K562 (cell line): ENCODE measurements around the gene ERICH2. TPM values are rescaled to one million over a fixed set of nuclear protein-coding genes. Genes with fewer than 3 reads are reported as not detected.

Experiments
- CHCHD3 ChIP-seq: fragments of 250-450 bp; sonication (Bioruptor Pico); IDR thresholded peaks from 2 replicates; pipeline ENCODE4 v2.1.2; 2022; ENCODE audit warnings: mild to moderate bottlenecking
- EP400 ChIP-seq: fragments of 450-650 bp; IDR thresholded peaks from 2 replicates; pipeline ENCODE4 v1.6.1; 2017; ENCODE audit warnings: antibody characterized with exemption, mild to moderate bottlenecking, moderate library complexity
- FOXK2 ChIP-seq, 2 experiments: fragments of 450-650 bp; IDR thresholded peaks in 1 of 2; conservative IDR thresholded peaks in 1 of 2; 2 replicates each; pipeline ENCODE4 v1.6.1; 2016; ENCODE audit warnings: low read depth in 2 of 2, mild to moderate bottlenecking in 1 of 2
- FOXP1 ChIP-seq: sonication (generic); formaldehyde crosslinking; IDR thresholded peaks from 2 replicates; pipeline ENCODE4 v1.8.0; 2022; ENCODE audit warnings: mild to moderate bottlenecking, missing genetic modification reagents
- ILK ChIP-seq: fragments of 450-650 bp; IDR thresholded peaks from 2 replicates; pipeline ENCODE4 v1.6.1; 2016; ENCODE audit warnings: missing genetic modification characterization, low read depth, mild to moderate bottlenecking, missing compliant biosample characterization, moderate library complexity, borderline replicate concordance
- MEF2D ChIP-seq: conservative IDR thresholded peaks from 2 replicates; pipeline ENCODE4 v1.6.1; 2016; ENCODE audit warnings: low read depth, missing genetic modification characterization, missing compliant biosample characterization
- RHOXF2B ChIP-seq: fragments of 250-450 bp; sonication (Bioruptor Pico); conservative IDR thresholded peaks from 2 replicates; pipeline ENCODE4 v1.5.1; 2021
- SUPT5H ChIP-seq: fragments of 450-650 bp; IDR thresholded peaks from 2 replicates; pipeline ENCODE4 v1.6.1; 2016
- TRIM24 ChIP-seq, 2 experiments: fragments of 450-650 bp; IDR thresholded peaks; 2 replicates each; pipeline ENCODE4 v1.6.1; 2016
- ZFP1 ChIP-seq: fragments of 450-650 bp; formaldehyde crosslinking; IDR thresholded peaks from 2 replicates; pipeline ENCODE4 v1.4.0; 2020; ENCODE audit warnings: mild to moderate bottlenecking, mixed read lengths
- ZNF124 ChIP-seq: sonication (generic); formaldehyde crosslinking; IDR thresholded peaks from 2 replicates; pipeline ENCODE4 v1.8.1; 2022; ENCODE audit warnings: missing genetic modification reagents
- ZNF224 ChIP-seq: sonication (generic); formaldehyde crosslinking; IDR thresholded peaks from 2 replicates; pipeline ENCODE4 v1.8.0; 2022; ENCODE audit warnings: mild to moderate bottlenecking, missing genetic modification reagents
- ZNF644 ChIP-seq: fragments of 200-800 bp; sonication (Bioruptor generic); IDR thresholded peaks from 2 replicates; pipeline ENCODE4 v1.6.1; 2016; ENCODE audit warnings: low read depth, missing genetic modification characterization, missing compliant biosample characterization
- ZNF785 ChIP-seq: fragments of 250-450 bp; sonication (Bioruptor Pico); IDR thresholded peaks from 2 replicates; pipeline ENCODE4 v1.4.0; 2020; ENCODE audit warnings: mild to moderate bottlenecking
- polyA plus RNA-seq, 8 experiments: library from polyadenylated mRNA; depleted of rRNA in 4 of 8; stranded (reverse) in 5 of 8; unstranded in 3 of 8; fragments of >200 nt; fragmentation: Nextera tagmentation in 2 of 8; fragmentation: Illumina TruSeq in 1 of 8; extraction: Ambion mirVana in 2 of 8; extraction: Trizol in 1 of 8; gene quantifications; 2 replicates each; pipeline versions ENCODE4 v1.2.1 to v1.2.3, GENCODE V29; 2011 to 2014; ENCODE audit warnings: inconsistent platforms in 1 of 8, missing spikeins in 1 of 8
- total RNA-seq, 7 experiments: library from RNA; depleted of rRNA in 6 of 7; stranded (reverse); fragments of >200 nt in 6 of 7; fragmentation: Illumina TruSeq in 2 of 7; extraction: Trizol in 2 of 7; gene quantifications; 2 replicates each; pipeline versions ENCODE4 v1.2.1 to v1.2.3, GENCODE V29; 2011 to 2021; ENCODE audit warnings: low replicate concordance in 1 of 7
- TF ChIP-seq, protein P1 (sequence below), 2 experiments: fragments of 200-800 bp in 1 of 2; sonication (Bioruptor generic) in 1 of 2; sonication (generic) in 1 of 2; formaldehyde crosslinking in 1 of 2; IDR thresholded peaks in 1 of 2; conservative IDR thresholded peaks in 1 of 2; 2 replicates each; pipeline versions ENCODE4 v1.5.0 to v1.6.1; 2016 to 2020; ENCODE audit warnings: missing compliant biosample characterization in 1 of 2, missing genetic modification characterization in 1 of 2, missing genetic modification reagents in 1 of 2
- TF ChIP-seq, protein P2 (sequence below): fragments of 450-650 bp; IDR thresholded peaks from 2 replicates; pipeline ENCODE4 v1.6.1; 2016; ENCODE audit warnings: mild to moderate bottlenecking, moderate library complexity

ERICH2 gene
- total and polyA plus RNA-seq, 9 of the 15 experiments (the other 6 are each of a cell fraction or from before 2014, with no cell fraction given) = 0.85 to 2.4 (median 1.6) TPM

DNA sequence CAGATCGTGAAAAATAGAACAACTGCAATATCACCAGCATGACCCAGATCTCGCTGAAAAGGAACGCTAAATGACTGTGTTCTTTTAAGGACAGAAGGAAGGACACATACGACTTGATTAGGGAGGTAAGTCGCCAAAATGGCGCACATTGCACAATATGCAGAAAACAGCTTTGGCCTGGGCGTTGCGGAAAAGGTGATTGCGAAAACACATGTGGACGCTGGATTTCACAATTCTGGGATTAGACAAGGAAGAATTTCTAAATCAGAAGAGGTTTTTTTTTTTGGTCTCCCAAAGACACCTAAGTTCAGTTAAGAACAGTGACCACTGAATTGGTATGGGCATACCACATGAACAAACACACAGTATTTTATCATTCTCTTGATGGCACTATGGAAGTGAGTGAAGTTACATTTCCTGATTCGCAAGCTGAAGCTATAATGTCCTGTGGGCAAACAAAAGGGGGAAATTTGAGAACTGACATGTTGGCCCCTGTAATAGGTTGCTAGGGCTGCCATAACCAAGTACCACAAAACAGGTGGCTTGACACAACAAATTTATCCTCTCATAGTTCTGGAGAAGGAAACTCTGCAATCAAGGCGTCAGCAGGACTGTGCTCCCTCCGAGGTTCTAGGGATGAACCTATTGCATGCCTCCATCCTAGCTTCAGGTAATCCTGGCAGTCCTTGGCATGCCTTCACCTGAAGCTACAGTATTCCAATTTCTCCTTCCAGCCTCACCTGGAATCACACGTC, 25.8 kb upstream of the ERICH2 start (continued):
- TF ChIP-seq, protein P1, sequence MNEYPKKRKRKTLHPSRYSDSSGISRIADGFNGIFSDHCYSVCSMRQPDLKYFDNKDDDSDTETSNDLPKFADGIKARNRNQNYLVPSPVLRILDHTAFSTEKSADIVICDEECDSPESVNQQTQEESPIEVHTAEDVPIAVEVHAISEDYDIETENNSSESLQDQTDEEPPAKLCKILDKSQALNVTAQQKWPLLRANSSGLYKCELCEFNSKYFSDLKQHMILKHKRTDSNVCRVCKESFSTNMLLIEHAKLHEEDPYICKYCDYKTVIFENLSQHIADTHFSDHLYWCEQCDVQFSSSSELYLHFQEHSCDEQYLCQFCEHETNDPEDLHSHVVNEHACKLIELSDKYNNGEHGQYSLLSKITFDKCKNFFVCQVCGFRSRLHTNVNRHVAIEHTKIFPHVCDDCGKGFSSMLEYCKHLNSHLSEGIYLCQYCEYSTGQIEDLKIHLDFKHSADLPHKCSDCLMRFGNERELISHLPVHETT (CRISPR knock-in tag; conservative IDR thresholded peaks at IDR 0.05 in 1 of 2, IDR thresholded peaks at IDR 0.05 in 1 of 2) = 0 out of 4 replicates have a peak, but pooled peaks of 1 of the 2 experiments have one; percentile 51
- peak; percentile 77 to 80 for TF ChIP-seq TRIM24 (IDR thresholded peaks at IDR 0.05)
- TF ChIP-seq SUPT5H = no peak
- TF ChIP-seq, protein P2, sequence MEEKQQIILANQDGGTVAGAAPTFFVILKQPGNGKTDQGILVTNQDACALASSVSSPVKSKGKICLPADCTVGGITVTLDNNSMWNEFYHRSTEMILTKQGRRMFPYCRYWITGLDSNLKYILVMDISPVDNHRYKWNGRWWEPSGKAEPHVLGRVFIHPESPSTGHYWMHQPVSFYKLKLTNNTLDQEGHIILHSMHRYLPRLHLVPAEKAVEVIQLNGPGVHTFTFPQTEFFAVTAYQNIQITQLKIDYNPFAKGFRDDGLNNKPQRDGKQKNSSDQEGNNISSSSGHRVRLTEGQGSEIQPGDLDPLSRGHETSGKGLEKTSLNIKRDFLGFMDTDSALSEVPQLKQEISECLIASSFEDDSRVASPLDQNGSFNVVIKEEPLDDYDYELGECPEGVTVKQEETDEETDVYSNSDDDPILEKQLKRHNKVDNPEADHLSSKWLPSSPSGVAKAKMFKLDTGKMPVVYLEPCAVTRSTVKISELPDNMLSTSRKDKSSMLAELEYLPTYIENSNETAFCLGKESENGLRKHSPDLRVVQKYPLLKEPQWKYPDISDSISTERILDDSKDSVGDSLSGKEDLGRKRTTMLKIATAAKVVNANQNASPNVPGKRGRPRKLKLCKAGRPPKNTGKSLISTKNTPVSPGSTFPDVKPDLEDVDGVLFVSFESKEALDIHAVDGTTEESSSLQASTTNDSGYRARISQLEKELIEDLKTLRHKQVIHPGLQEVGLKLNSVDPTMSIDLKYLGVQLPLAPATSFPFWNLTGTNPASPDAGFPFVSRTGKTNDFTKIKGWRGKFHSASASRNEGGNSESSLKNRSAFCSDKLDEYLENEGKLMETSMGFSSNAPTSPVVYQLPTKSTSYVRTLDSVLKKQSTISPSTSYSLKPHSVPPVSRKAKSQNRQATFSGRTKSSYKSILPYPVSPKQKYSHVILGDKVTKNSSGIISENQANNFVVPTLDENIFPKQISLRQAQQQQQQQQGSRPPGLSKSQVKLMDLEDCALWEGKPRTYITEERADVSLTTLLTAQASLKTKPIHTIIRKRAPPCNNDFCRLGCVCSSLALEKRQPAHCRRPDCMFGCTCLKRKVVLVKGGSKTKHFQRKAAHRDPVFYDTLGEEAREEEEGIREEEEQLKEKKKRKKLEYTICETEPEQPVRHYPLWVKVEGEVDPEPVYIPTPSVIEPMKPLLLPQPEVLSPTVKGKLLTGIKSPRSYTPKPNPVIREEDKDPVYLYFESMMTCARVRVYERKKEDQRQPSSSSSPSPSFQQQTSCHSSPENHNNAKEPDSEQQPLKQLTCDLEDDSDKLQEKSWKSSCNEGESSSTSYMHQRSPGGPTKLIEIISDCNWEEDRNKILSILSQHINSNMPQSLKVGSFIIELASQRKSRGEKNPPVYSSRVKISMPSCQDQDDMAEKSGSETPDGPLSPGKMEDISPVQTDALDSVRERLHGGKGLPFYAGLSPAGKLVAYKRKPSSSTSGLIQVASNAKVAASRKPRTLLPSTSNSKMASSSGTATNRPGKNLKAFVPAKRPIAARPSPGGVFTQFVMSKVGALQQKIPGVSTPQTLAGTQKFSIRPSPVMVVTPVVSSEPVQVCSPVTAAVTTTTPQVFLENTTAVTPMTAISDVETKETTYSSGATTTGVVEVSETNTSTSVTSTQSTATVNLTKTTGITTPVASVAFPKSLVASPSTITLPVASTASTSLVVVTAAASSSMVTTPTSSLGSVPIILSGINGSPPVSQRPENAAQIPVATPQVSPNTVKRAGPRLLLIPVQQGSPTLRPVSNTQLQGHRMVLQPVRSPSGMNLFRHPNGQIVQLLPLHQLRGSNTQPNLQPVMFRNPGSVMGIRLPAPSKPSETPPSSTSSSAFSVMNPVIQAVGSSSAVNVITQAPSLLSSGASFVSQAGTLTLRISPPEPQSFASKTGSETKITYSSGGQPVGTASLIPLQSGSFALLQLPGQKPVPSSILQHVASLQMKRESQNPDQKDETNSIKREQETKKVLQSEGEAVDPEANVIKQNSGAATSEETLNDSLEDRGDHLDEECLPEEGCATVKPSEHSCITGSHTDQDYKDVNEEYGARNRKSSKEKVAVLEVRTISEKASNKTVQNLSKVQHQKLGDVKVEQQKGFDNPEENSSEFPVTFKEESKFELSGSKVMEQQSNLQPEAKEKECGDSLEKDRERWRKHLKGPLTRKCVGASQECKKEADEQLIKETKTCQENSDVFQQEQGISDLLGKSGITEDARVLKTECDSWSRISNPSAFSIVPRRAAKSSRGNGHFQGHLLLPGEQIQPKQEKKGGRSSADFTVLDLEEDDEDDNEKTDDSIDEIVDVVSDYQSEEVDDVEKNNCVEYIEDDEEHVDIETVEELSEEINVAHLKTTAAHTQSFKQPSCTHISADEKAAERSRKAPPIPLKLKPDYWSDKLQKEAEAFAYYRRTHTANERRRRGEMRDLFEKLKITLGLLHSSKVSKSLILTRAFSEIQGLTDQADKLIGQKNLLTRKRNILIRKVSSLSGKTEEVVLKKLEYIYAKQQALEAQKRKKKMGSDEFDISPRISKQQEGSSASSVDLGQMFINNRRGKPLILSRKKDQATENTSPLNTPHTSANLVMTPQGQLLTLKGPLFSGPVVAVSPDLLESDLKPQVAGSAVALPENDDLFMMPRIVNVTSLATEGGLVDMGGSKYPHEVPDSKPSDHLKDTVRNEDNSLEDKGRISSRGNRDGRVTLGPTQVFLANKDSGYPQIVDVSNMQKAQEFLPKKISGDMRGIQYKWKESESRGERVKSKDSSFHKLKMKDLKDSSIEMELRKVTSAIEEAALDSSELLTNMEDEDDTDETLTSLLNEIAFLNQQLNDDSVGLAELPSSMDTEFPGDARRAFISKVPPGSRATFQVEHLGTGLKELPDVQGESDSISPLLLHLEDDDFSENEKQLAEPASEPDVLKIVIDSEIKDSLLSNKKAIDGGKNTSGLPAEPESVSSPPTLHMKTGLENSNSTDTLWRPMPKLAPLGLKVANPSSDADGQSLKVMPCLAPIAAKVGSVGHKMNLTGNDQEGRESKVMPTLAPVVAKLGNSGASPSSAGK = 0 out of 2 replicates have a peak, but pooled peaks have one; percentile 15
- TF ChIP-seq RHOXF2B (CRISPR knock-in tag) = no peak
- no peak for TF ChIP-seq ZNF124 (CRISPR knock-in tag)
- no peak for TF ChIP-seq ILK (tag)
- TF ChIP-seq MEF2D (tag) = no peak
- TF ChIP-seq CHCHD3 = no peak
- TF ChIP-seq EP400 = peak; percentile 58
- peak in 1 of 2 experiments; percentile 71; a peak in 2 of 4 replicates for TF ChIP-seq FOXK2 (conservative IDR thresholded peaks at IDR 0.05 in 1 of 2, IDR thresholded peaks at IDR 0.05 in 1 of 2; ENCODE audit: low read depth in 2 of 2)
- TF ChIP-seq ZNF644 = 0 out of 2 replicates have a peak, but pooled peaks have one; percentile 19
- TF ChIP-seq ZFP1 (CRISPR knock-in tag) = no peak
- TF ChIP-seq FOXP1 (CRISPR knock-in tag) = 0 out of 2 replicates have a peak, but pooled peaks have one; percentile 34
- no peak for TF ChIP-seq ZNF224 (CRISPR knock-in tag)
- TF ChIP-seq ZNF785 (CRISPR knock-in tag) = no peak
